ENCODE results near the gene NKD1.
"Not testable (repeated sequence)": the region's sequence is repeated elsewhere in the genome, so short reads cannot be mapped to it uniquely, and the experiment has no call there.

Gene NKD1

GRCh38 chr16:50502616-50503011, 45.6 kb upstream of the NKD1 start:
- no peak overlapping the region for H3K4me3 ChIP-seq (ENCODE audit: low read depth, low read length)
- TF ChIP-seq, protein P1, sequence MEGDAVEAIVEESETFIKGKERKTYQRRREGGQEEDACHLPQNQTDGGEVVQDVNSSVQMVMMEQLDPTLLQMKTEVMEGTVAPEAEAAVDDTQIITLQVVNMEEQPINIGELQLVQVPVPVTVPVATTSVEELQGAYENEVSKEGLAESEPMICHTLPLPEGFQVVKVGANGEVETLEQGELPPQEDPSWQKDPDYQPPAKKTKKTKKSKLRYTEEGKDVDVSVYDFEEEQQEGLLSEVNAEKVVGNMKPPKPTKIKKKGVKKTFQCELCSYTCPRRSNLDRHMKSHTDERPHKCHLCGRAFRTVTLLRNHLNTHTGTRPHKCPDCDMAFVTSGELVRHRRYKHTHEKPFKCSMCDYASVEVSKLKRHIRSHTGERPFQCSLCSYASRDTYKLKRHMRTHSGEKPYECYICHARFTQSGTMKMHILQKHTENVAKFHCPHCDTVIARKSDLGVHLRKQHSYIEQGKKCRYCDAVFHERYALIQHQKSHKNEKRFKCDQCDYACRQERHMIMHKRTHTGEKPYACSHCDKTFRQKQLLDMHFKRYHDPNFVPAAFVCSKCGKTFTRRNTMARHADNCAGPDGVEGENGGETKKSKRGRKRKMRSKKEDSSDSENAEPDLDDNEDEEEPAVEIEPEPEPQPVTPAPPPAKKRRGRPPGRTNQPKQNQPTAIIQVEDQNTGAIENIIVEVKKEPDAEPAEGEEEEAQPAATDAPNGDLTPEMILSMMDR (IDR thresholded peaks at IDR 0.05; ENCODE audit: borderline replicate concordance, insufficient read depth, low read depth, low read length): no peak

DNA sequence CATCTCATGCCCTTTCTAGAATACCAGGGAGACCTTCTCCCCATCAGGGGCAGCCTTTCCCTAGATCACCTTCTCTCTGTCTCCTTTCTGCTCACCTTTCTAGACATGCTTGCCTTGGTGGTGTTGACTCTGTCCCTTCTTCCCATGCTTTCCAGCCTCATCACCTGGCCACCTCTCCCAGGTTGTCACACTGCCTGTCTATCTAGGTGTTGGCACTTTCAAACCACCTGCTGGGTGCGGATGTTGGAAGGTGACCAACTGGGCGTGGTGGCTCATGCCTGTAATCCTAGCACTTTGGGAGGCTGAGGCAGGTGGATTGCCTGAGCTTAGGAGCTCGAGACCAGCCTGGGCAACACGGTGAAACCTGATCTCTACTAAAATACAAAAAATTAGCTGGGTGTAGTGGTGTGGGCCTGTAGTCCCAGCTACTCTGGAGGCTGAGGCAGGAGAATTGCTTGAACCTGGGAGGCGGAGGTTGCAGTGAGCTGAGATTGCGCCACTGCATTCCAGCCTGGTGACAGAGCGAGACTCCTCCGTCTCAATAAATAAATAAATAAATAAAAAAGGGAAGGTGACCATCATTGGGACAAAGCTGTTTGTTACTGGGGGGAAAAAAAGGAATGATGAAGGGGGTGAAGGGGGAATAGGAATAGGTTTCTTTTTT, 44.2 kb upstream of the NKD1 start:
- not testable (repeated sequence) for H3K4me3 ChIP-seq (ENCODE audit: low read depth, low read length)

DNA sequence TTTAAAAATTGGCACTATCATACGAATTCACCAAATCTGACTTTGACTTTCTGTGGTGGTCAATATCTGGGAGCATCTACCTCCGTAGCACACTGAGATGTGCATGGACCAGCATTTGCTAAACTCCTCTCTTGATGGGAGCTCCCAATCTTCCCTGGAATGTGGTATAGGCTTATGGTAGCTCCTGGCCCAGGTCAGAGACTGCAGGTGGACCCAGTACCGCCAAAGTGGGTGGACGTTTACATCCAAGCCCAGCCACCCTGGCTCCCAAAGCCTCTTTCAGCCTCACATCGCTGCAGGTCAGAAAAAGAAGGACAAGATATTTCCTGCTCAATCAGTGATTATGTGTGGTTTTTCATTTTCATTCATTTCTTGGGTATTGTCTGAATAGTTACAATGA, 43.1 kb upstream of the NKD1 start:
- no peak overlapping the region for H3K4me3 ChIP-seq (ENCODE audit: low read depth, low read length)
- TF ChIP-seq, protein P1 (IDR thresholded peaks at IDR 0.05; ENCODE audit: borderline replicate concordance, insufficient read depth, low read depth, low read length): no peak

DNA sequence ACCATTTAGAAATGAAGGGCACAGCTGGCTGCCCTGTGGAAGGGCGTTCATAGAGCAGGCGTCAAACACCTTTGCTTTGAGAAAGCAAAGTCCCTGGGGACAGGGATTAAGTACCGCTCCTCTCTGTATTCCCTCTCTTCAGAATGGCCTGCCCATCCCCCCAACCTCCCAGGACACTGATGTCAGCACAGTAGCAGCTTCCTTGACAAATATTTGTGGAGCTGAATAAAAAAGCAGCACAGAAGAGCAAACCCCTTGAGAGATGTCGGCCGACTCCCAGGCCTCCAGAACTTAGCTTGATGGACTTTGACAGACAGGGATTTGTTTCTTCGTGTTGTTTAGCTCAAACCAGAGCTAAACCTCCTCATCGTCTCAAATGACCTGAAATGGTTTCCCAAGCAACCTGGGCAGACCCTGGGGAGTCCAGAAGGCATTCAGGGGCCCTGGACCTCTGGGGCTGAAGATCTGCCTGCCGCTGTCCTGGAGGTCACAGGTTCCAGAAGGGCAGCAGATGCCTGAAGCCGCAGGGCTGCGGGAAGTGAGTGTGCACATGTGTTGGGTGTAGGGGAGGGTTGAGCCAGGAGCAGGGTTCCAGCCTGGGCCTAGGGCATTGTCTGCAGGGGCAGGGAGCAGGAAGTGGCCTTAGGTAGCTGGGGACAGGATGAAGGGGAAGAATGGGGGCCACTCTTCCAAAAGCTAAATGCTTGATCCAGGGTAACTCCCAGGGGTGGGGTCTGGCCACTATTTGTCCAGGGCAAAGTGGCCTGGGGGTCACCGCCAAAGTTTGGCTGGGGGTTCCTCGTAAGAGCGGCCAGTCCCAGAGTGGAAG, 42.3 kb upstream of the NKD1 start:
- TF ChIP-seq, protein P1 (IDR thresholded peaks at IDR 0.05; ENCODE audit: borderline replicate concordance, insufficient read depth, low read depth, low read length): no peak
- H3K4me3 ChIP-seq (ENCODE audit: low read depth, low read length): no peak overlapping the region

GRCh38 chr16:50506543-50506937, 41.7 kb upstream of the NKD1 start:
- no peak overlapping the region for H3K4me3 ChIP-seq (ENCODE audit: low read depth, low read length)
- TF ChIP-seq, protein P1 (IDR thresholded peaks at IDR 0.05; ENCODE audit: borderline replicate concordance, insufficient read depth, low read depth, low read length): no peak

- no peak overlapping the region for H3K4me3 ChIP-seq (ENCODE audit: low read depth, low read length)
Measured at GRCh38 chr16:50507397-50507796, 40.8 kb upstream of the NKD1 start.

GRCh38 chr16:50509521-50510341, 38.5 kb upstream of the NKD1 start:
- no peak overlapping the region for H3K4me3 ChIP-seq (ENCODE audit: low read depth, low read length)
- TF ChIP-seq, protein P1 (IDR thresholded peaks at IDR 0.05; ENCODE audit: borderline replicate concordance, insufficient read depth, low read depth, low read length): peak; percentile 84

More at GRCh38 chr16:50507397-50507796, 40.8 kb upstream of the NKD1 start:
- TF ChIP-seq, protein P1 (IDR thresholded peaks at IDR 0.05; ENCODE audit: borderline replicate concordance, insufficient read depth, low read depth, low read length): no peak
